GM12865 (cell line): Measurements from ENCODE around the gene EPB41L4B.
"Not testable (repeated sequence)": the region's sequence is repeated elsewhere in the genome, so short reads cannot be mapped to it uniquely, and the experiment has no call there.

Experiments
- DNase-seq: peaks from one replicate; pipeline ENCODE4 v3.0.0; 2010; ENCODE audit warnings: low read depth
- H3K4me3 ChIP-seq: 2 replicates; pipeline ENCODE4 v1.5.1; 2011; ENCODE audit warnings: mild to moderate bottlenecking, low read depth, low read length, control low read depth
- CTCF ChIP-seq: IDR thresholded peaks from 2 replicates; pipeline ENCODE4 v1.5.1; 2011; ENCODE audit warnings: low read length, control low read depth, low read depth, inconsistent platforms; ENCODE audit not compliant: insufficient read depth; ENCODE audit errors: missing control alignments

EPB41L4B gene

GRCh38 chr9:109229682-109230081 is 91.2 kb downstream of the EPB41L4B start:
- no peak overlapping the region for H3K4me3 ChIP-seq
- TF ChIP-seq CTCF, result no peak
- DNase-seq, result no peak

GRCh38 chr9:109228093-109228642 is 92.7 kb downstream of the EPB41L4B start:
- TF ChIP-seq CTCF, result no peak
- no peak for DNase-seq
- no peak overlapping the region for H3K4me3 ChIP-seq

- no peak overlapping the region for H3K4me3 ChIP-seq
- no peak for TF ChIP-seq CTCF
- no peak for DNase-seq
Observed at GRCh38 chr9:109225629-109226028, 95.2 kb downstream of the EPB41L4B start.

GRCh38 chr9:109224751-109225150 is 96.1 kb downstream of the EPB41L4B start:
- TF ChIP-seq CTCF, result no peak
- DNase-seq, result no peak
- H3K4me3 ChIP-seq, result no peak overlapping the region

GRCh38 chr9:109218242-109218641 is 102.6 kb downstream of the EPB41L4B start:
- peak; percentile 34 for DNase-seq
- H3K4me3 ChIP-seq, result not testable (repeated sequence)

GRCh38 chr9:109214414-109214813 is 106.4 kb downstream of the EPB41L4B start:
- no peak for TF ChIP-seq CTCF
- H3K4me3 ChIP-seq, result no peak overlapping the region
- DNase-seq, result no peak

- TF ChIP-seq CTCF, result no peak
- H3K4me3 ChIP-seq, result no peak overlapping the region
- no peak for DNase-seq
Observed at GRCh38 chr9:109213285-109214121, 107.4 kb downstream of the EPB41L4B start.
